Lung (tissue), 12 donors: ENCODE measurements around the gene CAMK1D. TPM values are rescaled to one million over a fixed set of nuclear protein-coding genes. Genes with fewer than 3 reads are reported as not detected.

ENCODE experiments used
- ATAC-seq: fragments of 200-7000 bp; cut with Tn5 transposase; one replicate; pipeline ENCODE4 v1.9.1; 2020; ENCODE audit warnings: moderate number of reproducible peaks; ENCODE audit not compliant: insufficient read depth, low FRiP score
- DNase-seq, 3 donors: peaks; one replicate each; pipeline ENCODE4 v3.0.0-alpha.2; 2013 to 2017
- H3K27ac ChIP-seq, 2 donors: one replicate each; pipeline ENCODE4 v1.5.1; 2013; ENCODE audit warnings: mild to moderate bottlenecking in 2 of 2, moderate library complexity in 2 of 2, control low read depth in 1 of 2, inconsistent platforms in 1 of 2, low read depth in 1 of 2, low read length in 1 of 2
- H3K27me3 ChIP-seq, 3 donors: one replicate each; pipeline ENCODE4 v1.5.1; 2013; ENCODE audit warnings: low read length in 2 of 3; ENCODE audit not compliant: control insufficient read depth in 3 of 3, insufficient read depth in 3 of 3
- H3K36me3 ChIP-seq, 4 donors: one replicate each; pipeline ENCODE4 v1.5.1; 2013; ENCODE audit warnings: low read length in 4 of 4, mild to moderate bottlenecking in 1 of 4, moderate library complexity in 1 of 4; ENCODE audit not compliant: control insufficient read depth in 4 of 4, insufficient read depth in 4 of 4
- H3K4me1 ChIP-seq, 5 donors: one replicate each; pipeline ENCODE4 v1.5.1; 2013; ENCODE audit warnings: low read length in 5 of 5, mild to moderate bottlenecking in 2 of 5, moderate library complexity in 1 of 5; ENCODE audit not compliant: control insufficient read depth in 5 of 5, insufficient read depth in 5 of 5
- H3K4me3 ChIP-seq: one replicate; pipeline ENCODE4 v1.5.1; 2013; ENCODE audit warnings: mild to moderate bottlenecking, control low read depth, moderate library complexity
- H3K9ac ChIP-seq, 2 donors: one replicate each; pipeline ENCODE4 v1.5.1; 2013; ENCODE audit warnings: low read length in 2 of 2, control low read depth in 1 of 2; ENCODE audit not compliant: insufficient read depth in 1 of 2
- H3K9me3 ChIP-seq, 4 donors: one replicate each; pipeline ENCODE4 v1.5.1; 2013; ENCODE audit warnings: low read length in 3 of 4, mild to moderate bottlenecking in 1 of 4, moderate library complexity in 1 of 4; ENCODE audit not compliant: control insufficient read depth in 4 of 4, insufficient read depth in 3 of 4
- CTCF ChIP-seq: IDR thresholded peaks from 2 replicates; pipeline ENCODE4 v1.5.1; 2012; ENCODE audit warnings: mild to moderate bottlenecking; ENCODE audit errors: control extremely low read depth, extremely low read depth
- WGBS, 2 donors: extraction: QIAGEN DNeasy Blood & Tissue Kit; methylation state at CpG; one replicate each; pipeline ENCODE4 v1.1.7; 2013; 5-methylcytosine and 5-hydroxymethylcytosine counted together
- polyA plus RNA-seq, 2 donors: library from polyadenylated mRNA; stranded (reverse); fragments of 200-250 nt; gene quantifications; one replicate each; pipeline ENCODE4 v1.2.1, GENCODE V29; 2013
- total RNA-seq, 2 donors: library from RNA; depleted of rRNA in 1 of 2; stranded (reverse); fragments of >200 nt in 1 of 2; gene quantifications; one replicate each; pipeline ENCODE4 v1.2.1, GENCODE V29; 2014 to 2021
- donor health status: control.
- donor health status: control.
- donor health status: Bipolar disorder and iron deficiency.
- donor health status: healthy.
- donor health status: DM: yes; HTN: yes; CAD: no.

The CAMK1D gene
- total and polyA plus RNA-seq, 4 donors, result 3.2 to 37.4 (median 7.0) TPM

DNA sequence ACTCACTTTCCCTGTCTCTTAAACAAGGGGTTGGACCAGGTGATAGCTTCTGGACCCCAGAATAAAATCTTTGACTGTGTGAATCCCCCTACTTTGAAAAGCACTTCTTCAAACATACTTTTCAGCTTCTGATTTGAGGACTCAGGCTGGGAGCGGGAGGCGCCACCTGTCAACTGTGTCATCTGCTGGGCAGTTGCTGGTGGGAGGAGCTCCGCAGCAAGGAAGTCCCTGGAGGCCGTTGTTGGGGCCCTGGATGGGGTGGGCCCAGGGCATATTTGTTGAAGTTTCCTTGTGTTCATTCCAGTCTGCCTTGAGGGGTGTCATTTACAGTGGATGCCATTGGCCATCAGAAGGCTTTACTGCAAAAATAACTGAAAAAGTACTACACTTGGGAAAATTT is 454.4 kb downstream of the CAMK1D start:
- no peak overlapping the region for H3K4me3 ChIP-seq
- peaks cover 0 to 4% (median 0%) of the 10 kb centered on the region in 4 donors for H3K36me3 ChIP-seq
- ATAC-seq (no peak), DNase-seq (no peak)
- no peak overlapping the region for H3K27ac ChIP-seq
- H3K9me3 ChIP-seq, result peaks cover 0 to 2% (median 0%) of the 10 kb centered on the region in 4 donors
- whole genome bisulfite sequencing, 2 donors, result 79 to 89% methylated on average over 4 of the region's 4 CpGs
- no peak for TF ChIP-seq CTCF
- H3K9ac ChIP-seq, result no peak overlapping the region
- H3K27me3 ChIP-seq, result no peaks in the 10 kb centered on the region
- H3K4me1 ChIP-seq, result peaks cover 0 to 5% (median 0%) of the 10 kb centered on the region in 5 donors

DNA sequence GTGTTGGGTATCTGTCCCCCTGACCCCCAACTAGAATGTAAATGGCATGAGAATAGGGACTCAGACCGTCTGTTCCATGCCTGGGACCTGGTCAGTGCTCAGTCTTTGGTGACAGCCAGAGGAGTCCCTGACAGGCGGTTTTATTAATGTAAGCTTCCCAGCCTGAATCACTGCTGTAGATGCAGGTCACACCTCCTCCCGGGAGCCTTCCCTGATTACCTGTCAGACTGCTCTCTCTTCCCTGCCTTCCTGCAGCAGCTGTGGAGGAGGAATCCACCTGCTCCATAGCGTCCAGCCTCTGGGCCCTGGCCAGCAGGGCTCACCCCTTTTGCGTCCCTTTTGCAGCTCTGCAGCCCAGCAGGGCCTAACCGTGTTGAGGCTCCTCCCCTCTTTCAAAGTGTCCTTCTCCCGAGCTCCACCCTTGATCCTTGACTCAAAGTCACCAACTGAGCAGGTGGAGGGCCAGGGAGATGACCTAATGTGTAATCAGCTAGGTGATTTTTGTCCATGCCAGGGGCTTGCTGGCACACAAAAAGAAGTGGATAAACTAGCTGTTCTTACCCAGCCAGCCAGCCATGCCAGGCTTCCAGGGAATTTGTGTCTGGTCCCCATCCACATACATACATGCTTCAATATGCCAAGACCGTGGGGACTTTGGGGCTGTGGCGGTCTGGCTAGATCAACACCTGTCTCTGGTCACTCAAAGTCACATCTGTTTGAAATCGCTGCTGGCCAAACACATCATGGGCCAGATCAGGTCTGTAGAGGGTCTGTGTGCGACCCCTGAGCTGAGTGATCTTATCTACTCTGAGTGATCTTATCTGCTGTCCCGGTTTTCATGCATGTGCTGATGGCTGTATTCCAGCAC is 457.1 kb downstream of the CAMK1D start:
- Histone ChIP-seq H3K4me1 (peaks cover 0 to 3% (median 0%) of the 10 kb centered on the region in 5 donors), H3K27me3 (no peaks in the 10 kb centered on the region), H3K9ac (no peak overlapping the region), H3K27ac (no peak overlapping the region), H3K4me3 (no peak overlapping the region), H3K9me3 (peaks cover 0 to 2% (median 0%) of the 10 kb centered on the region in 4 donors), H3K36me3 (peaks cover 0 to 4% (median 0%) of the 10 kb centered on the region in 4 donors)
- WGBS, 2 donors, result 78 to 87% methylated on average over 12 of the region's 12 CpGs
- no peak for TF ChIP-seq CTCF
- ATAC-seq, result no peak
- no peak for DNase-seq

- H3K9ac ChIP-seq, result no peak overlapping the region
- TF ChIP-seq CTCF, result no peak
- peaks cover 0 to 3% (median 0%) of the 10 kb centered on the region in 5 donors for H3K4me1 ChIP-seq
- H3K27me3 ChIP-seq, result no peaks in the 10 kb centered on the region
- peaks cover 0 to 4% (median 0%) of the 10 kb centered on the region in 4 donors for H3K36me3 ChIP-seq
- H3K9me3 ChIP-seq, result peaks cover 0 to 2% (median 0%) of the 10 kb centered on the region in 4 donors
- DNase-seq, result no peak
- WGBS, 2 donors, result 85 to 95% methylated on average over 10 of the region's 10 CpGs
- no peak for ATAC-seq
- H3K4me3 ChIP-seq, result no peak overlapping the region
- no peak overlapping the region for H3K27ac ChIP-seq
These were observed 457.9 kb downstream of the CAMK1D start for GRCh38 chr10:12807096-12807755.
